HG03064 (cell line): ENCODE data around the gene CIAO3.
"Not testable (repeated sequence)": the region's sequence is repeated elsewhere in the genome, so short reads cannot be mapped to it uniquely, and the experiment has no call there.

Source experiments
- ATAC-seq: cut with Tn5 transposase; IDR thresholded peaks from one replicate; pipeline ENCODE4 v1.9.1; 2021; ENCODE audit warnings: low read depth; ENCODE audit not compliant: unreplicated experiment

Gene CIAO3

GRCh38 chr16:761625-762513 lies 21.1 kb upstream of the CIAO3 start:
- no peak for ATAC-seq

GRCh38 chr16:760545-761343 lies 19.9 kb upstream of the CIAO3 start, which contains the start of gene MSLN:
MSLN (plus strand) TSS chr16:760734; CDS start chr16:762681, 1,947 bp downstream.
- no peak for ATAC-seq

- no peak for ATAC-seq
Measured at GRCh38 chr16:760065-760464, 19.3 kb upstream of the CIAO3 start.

GRCh38 chr16:759110-759910 lies 18.5 kb upstream of the CIAO3 start:
- no peak for ATAC-seq

GRCh38 chr16:756428-756827 lies 15.6 kb upstream of the CIAO3 start:
- ATAC-seq: no peak

GRCh38 chr16:754656-755055 lies 13.9 kb upstream of the CIAO3 start:
- ATAC-seq: no peak

GRCh38 chr16:754121-754607 lies 13.4 kb upstream of the CIAO3 start:
- ATAC-seq: not testable (repeated sequence)

GRCh38 chr16:752007-752312 lies 11.2 kb upstream of the CIAO3 start:
- ATAC-seq: no peak

GRCh38 chr16:751152-752006 lies 10.6 kb upstream of the CIAO3 start:
- no peak for ATAC-seq

- no peak for ATAC-seq
Measured at GRCh38 chr16:750485-750884, 9.7 kb upstream of the CIAO3 start.

GRCh38 chr16:749010-749409 lies 8.2 kb upstream of the CIAO3 start:
- no peak for ATAC-seq

- ATAC-seq: no peak
Measured at GRCh38 chr16:747978-748746, 7.4 kb upstream of the CIAO3 start.

- ATAC-seq: no peak
Measured at GRCh38 chr16:746637-747036, 5.8 kb upstream of the CIAO3 start.

GRCh38 chr16:745739-746138 lies 4.9 kb upstream of the CIAO3 start:
- ATAC-seq: no peak

GRCh38 chr16:743794-744500 lies 3.1 kb upstream of the CIAO3 start:
- no peak for ATAC-seq

- ATAC-seq: not testable (repeated sequence)
Measured at GRCh38 chr16:742894-743293, 2.1 kb upstream of the CIAO3 start.

- no peak for ATAC-seq
Measured at GRCh38 chr16:741986-742629, 1.3 kb upstream of the CIAO3 start.

GRCh38 chr16:740459-740763 lies 386 bp downstream of the CIAO3 start:
- peak; percentile 12 for ATAC-seq
